ENCODE results near the gene TAS2R39. TPM values are rescaled to one million over a fixed set of nuclear protein-coding genes. Genes with fewer than 3 reads are reported as not detected.

Gene TAS2R39
- total RNA-seq, 1 experiment from 2014 or later, result not detected

DNA sequence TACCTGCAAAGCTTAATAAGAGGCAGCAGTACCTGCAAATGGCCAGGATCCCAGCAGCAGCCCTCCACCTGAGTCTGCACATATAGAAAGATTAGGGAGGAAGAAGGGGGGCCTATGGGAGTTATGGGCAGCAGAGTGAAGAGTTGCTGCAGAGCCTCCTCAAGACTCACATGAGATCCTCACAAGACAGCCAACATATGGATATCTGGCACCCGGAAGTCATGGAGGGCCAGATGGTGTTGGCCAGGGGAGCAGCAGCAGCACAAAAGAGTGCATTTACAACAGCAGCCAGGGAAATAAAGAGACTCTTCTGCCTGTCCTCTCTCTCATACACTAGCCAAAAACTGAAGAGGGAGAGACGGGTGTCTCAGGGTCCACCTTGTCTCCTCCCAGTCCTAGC lies 34.6 kb downstream of the TAS2R39 start:
- H3K9me3 ChIP-seq (ENCODE audit: insufficient read depth, low read depth), result no peaks in the 10 kb centered on the region
- no peak overlapping the region for H3K4me3 ChIP-seq
- H4K20me1 ChIP-seq (ENCODE audit: insufficient read depth), result no peaks in the 10 kb centered on the region
- H3K9me2 ChIP-seq (ENCODE audit: insufficient read depth), result no peaks in the 10 kb centered on the region
- H2AFZ ChIP-seq, result no peak overlapping the region
- TF ChIP-seq, protein P1, sequence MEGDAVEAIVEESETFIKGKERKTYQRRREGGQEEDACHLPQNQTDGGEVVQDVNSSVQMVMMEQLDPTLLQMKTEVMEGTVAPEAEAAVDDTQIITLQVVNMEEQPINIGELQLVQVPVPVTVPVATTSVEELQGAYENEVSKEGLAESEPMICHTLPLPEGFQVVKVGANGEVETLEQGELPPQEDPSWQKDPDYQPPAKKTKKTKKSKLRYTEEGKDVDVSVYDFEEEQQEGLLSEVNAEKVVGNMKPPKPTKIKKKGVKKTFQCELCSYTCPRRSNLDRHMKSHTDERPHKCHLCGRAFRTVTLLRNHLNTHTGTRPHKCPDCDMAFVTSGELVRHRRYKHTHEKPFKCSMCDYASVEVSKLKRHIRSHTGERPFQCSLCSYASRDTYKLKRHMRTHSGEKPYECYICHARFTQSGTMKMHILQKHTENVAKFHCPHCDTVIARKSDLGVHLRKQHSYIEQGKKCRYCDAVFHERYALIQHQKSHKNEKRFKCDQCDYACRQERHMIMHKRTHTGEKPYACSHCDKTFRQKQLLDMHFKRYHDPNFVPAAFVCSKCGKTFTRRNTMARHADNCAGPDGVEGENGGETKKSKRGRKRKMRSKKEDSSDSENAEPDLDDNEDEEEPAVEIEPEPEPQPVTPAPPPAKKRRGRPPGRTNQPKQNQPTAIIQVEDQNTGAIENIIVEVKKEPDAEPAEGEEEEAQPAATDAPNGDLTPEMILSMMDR (conservative IDR thresholded peaks at IDR 0.05), result no peak
- no peak for TF ChIP-seq EZH2 (IDR thresholded peaks at IDR 0.05; ENCODE audit: low read depth)
- H3K4me1 ChIP-seq (replicated peaks; ENCODE audit: insufficient read depth), result no peaks in the 10 kb centered on the region
- POLR2A ChIA-PET (ENCODE audit: unreplicated experiment), result no interaction called here
- intact Hi-C loops (cut with micrococcal nuclease; ENCODE audit: unreplicated experiment), result loop anchor here (5.0 to 10.0 kb wide), 4 partner anchors 46 to 733 kb away; partner anchors contain the start of gene EPHA1
- no peaks in the 10 kb centered on the region for H3K27me3 ChIP-seq (ENCODE audit: insufficient read depth, low read depth)
- DNase-seq, result no peak
- no peaks in the 10 kb centered on the region for H3K79me2 ChIP-seq (ENCODE audit: low read depth)
- BruUV-seq (replicated peaks), result no TSS peak
- no peak overlapping the region for H3K27ac ChIP-seq
- no peaks in the 10 kb centered on the region for H3F3A ChIP-seq (ENCODE audit: insufficient read depth, low read depth)
- H3K4me2 ChIP-seq, result no peak overlapping the region
- CTCF ChIA-PET, result interaction anchor here (0.5 to 4.3 kb wide), 2 partner anchors 75 to 211 kb away, joined by 6 to 54 read pairs; no protein-coding TSS in a partner anchor
- no peaks in the 10 kb centered on the region for H3K36me3 ChIP-seq (ENCODE audit: low read depth)

DNA sequence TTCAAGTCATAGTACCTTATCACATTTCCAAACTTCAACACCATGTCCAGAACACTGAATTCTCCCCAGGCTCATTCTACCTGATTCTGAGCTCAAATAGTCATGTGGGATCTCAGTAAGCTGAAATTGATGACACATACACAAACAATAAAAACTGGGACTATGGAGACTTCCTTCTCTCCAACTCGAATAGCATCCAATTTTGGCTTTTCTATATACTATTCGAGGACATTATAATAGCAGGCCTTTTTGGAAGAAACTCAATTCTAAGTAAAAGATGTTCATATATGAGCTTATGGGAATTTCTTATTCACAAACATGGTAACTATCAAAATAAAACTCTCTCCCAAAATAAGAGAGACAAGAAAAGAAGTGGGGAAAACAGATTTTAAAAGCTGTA lies 38.1 kb downstream of the TAS2R39 start:
- Histone ChIP-seq H3K27ac (no peak overlapping the region), H3K4me1 (replicated peaks; ENCODE audit: insufficient read depth) (peaks cover 15% of the 10 kb centered on the region), H3K4me2 (no peak overlapping the region), H3K9me2 (ENCODE audit: insufficient read depth) (no peaks in the 10 kb centered on the region), H2AFZ (no peak overlapping the region), H3K27me3 (ENCODE audit: insufficient read depth, low read depth) (no peaks in the 10 kb centered on the region), H4K20me1 (ENCODE audit: insufficient read depth) (no peaks in the 10 kb centered on the region), H3K9me3 (ENCODE audit: insufficient read depth, low read depth) (no peaks in the 10 kb centered on the region), H3F3A (ENCODE audit: insufficient read depth, low read depth) (peaks cover 8% of the 10 kb centered on the region; the same call in 1 of the 2 replicates), H3K36me3 (ENCODE audit: low read depth) (no peaks in the 10 kb centered on the region), H3K4me3 (no peak overlapping the region), H3K79me2 (ENCODE audit: low read depth) (no peaks in the 10 kb centered on the region)
- DNase-seq, result no peak
- CTCF ChIA-PET, result no interaction called here
- POLR2A ChIA-PET (ENCODE audit: unreplicated experiment), result no interaction called here
- intact Hi-C loops (cut with micrococcal nuclease; ENCODE audit: unreplicated experiment), result no loop called here
- no peak for TF ChIP-seq EZH2 (IDR thresholded peaks at IDR 0.05; ENCODE audit: low read depth)
- TF ChIP-seq, protein P1 (conservative IDR thresholded peaks at IDR 0.05), result no peak
- no TSS peak for BruUV-seq (replicated peaks)

DNA sequence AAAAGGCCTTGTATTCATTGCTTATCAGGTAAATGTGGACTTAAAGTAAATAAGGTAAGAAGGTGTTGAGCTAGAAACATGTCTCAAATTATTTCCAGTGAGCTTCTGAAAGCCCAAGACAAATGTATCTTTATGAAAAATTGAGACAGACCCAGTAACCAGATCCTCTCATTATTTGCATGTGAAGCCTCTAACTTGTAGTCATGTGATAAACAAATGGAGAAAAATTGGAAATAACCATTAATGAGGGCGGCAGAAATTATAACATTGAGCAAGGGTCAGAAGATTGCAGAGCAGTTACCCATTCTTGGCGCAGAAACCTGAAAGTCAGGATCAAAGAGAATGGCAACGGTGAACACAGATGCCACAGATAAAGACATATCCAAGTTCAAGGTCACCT lies 38.5 kb downstream of the TAS2R39 start, which contains the start of gene TAS2R40:
TSS of gene TAS2R40 (plus strand) at position 301 of the 400 bp plus-strand sequence. CDS start at position 343, 42 bp downstream.
- no peaks in the 10 kb centered on the region for H3K36me3 ChIP-seq (ENCODE audit: low read depth)
- no peaks in the 10 kb centered on the region for H3K27me3 ChIP-seq (ENCODE audit: insufficient read depth, low read depth)
- peaks cover 15% of the 10 kb centered on the region for H3K4me1 ChIP-seq (replicated peaks; ENCODE audit: insufficient read depth)
- CTCF ChIA-PET, result no interaction called here
- intact Hi-C loops (cut with micrococcal nuclease; ENCODE audit: unreplicated experiment), result no loop called here
- no peaks in the 10 kb centered on the region for H3K79me2 ChIP-seq (ENCODE audit: low read depth)
- no peaks in the 10 kb centered on the region for H4K20me1 ChIP-seq (ENCODE audit: insufficient read depth)
- H3K9me2 ChIP-seq (ENCODE audit: insufficient read depth), result no peaks in the 10 kb centered on the region
- TF ChIP-seq EZH2 (IDR thresholded peaks at IDR 0.05; ENCODE audit: low read depth), result no peak
- TF ChIP-seq, protein P1 (conservative IDR thresholded peaks at IDR 0.05), result no peak
- H3F3A ChIP-seq (ENCODE audit: insufficient read depth, low read depth), result peaks cover 8% of the 10 kb centered on the region; the same call in 1 of the 2 replicates
- H3K4me2 ChIP-seq, result no peak within 1 kb of the TSS
- H3K27ac ChIP-seq, result no peak within 1 kb of the TSS
- H3K9me3 ChIP-seq (ENCODE audit: insufficient read depth, low read depth), result no peaks in the 10 kb centered on the region
- POLR2A ChIA-PET (ENCODE audit: unreplicated experiment), result no interaction called here
- DNase-seq, result no peak
- no peak within 1 kb of the TSS for H2AFZ ChIP-seq
- no peak within 1 kb of the TSS for H3K4me3 ChIP-seq
- no TSS peak for BruUV-seq (replicated peaks)

Measured in PC-9 (cell line).